Cardiac muscle cell (in vitro differentiated cells and primary cell): ENCODE measurements around the gene TCP11L2. TPM values are rescaled to one million over a fixed set of nuclear protein-coding genes. Genes with fewer than 3 reads are reported as not detected.
A peak's percentile ranks its signal among the peaks of the same experiment; 100 is the strongest.

ENCODE experiments used
- DNase-seq, 2 donors: peaks; one replicate each; pipeline versions ENCODE4 v3.0.0 to v3.0.0-alpha.2; 2010 to 2017; ENCODE audit warnings: low read depth in 1 of 2, low spot score in 1 of 2
- H3K27ac ChIP-seq: fragments of 200-600 bp; sonication (generic); 2 replicates; pipeline ENCODE4 v1.5.1; 2016
- H3K27me3 ChIP-seq: fragments of 200-600 bp; sonication (generic); 2 replicates; pipeline ENCODE4 v1.6.0; 2016; ENCODE audit warnings: control low read depth
- H3K36me3 ChIP-seq: fragments of 200-600 bp; sonication (generic); 2 replicates; pipeline ENCODE4 v1.5.1; 2016; ENCODE audit warnings: control low read depth
- H3K4me1 ChIP-seq: fragments of 200-600 bp; sonication (generic); 2 replicates; pipeline ENCODE4 v1.8.1; 2017; ENCODE audit warnings: low read depth, mild to moderate bottlenecking, mixed run types
- H3K4me3 ChIP-seq: fragments of 200-600 bp; sonication (generic); 2 replicates; pipeline ENCODE4 v1.5.1; 2016; ENCODE audit warnings: mild to moderate bottlenecking
- H3K9me3 ChIP-seq: fragments of 200-600 bp; sonication (generic); 2 replicates; pipeline ENCODE4 v1.5.1; 2017; ENCODE audit warnings: low read depth, mild to moderate bottlenecking, control low read depth
- polyA plus RNA-seq: library from polyadenylated mRNA; unstranded; fragments of >200 nt; fragmentation: Nextera tagmentation; extraction: Ambion mirVana; gene quantifications from 2 replicates; pipeline ENCODE4 v1.2.1, GENCODE V29; 2016
- total RNA-seq: library from RNA; depleted of rRNA; stranded (reverse); fragments of >200 nt; gene quantifications from 2 replicates; pipeline ENCODE4 v1.2.3, GENCODE V29; 2016
- TF ChIP-seq, protein P1 (sequence below): IDR thresholded peaks from 2 replicates; pipeline ENCODE4 v1.5.1; 2012; ENCODE audit warnings: low read depth, mild to moderate bottlenecking, low read length

TCP11L2 gene
- total and polyA plus RNA-seq, 2 experiments from 2014 or later, result 9.0 to 22.1 TPM

GRCh38 chr12:106297075-106297474, 5.5 kb upstream of the TCP11L2 start:
- H3K36me3 ChIP-seq, result no peaks in the 10 kb centered on the region
- no peak for DNase-seq
- no peak overlapping the region for H3K27ac ChIP-seq
- TF ChIP-seq, protein P1, sequence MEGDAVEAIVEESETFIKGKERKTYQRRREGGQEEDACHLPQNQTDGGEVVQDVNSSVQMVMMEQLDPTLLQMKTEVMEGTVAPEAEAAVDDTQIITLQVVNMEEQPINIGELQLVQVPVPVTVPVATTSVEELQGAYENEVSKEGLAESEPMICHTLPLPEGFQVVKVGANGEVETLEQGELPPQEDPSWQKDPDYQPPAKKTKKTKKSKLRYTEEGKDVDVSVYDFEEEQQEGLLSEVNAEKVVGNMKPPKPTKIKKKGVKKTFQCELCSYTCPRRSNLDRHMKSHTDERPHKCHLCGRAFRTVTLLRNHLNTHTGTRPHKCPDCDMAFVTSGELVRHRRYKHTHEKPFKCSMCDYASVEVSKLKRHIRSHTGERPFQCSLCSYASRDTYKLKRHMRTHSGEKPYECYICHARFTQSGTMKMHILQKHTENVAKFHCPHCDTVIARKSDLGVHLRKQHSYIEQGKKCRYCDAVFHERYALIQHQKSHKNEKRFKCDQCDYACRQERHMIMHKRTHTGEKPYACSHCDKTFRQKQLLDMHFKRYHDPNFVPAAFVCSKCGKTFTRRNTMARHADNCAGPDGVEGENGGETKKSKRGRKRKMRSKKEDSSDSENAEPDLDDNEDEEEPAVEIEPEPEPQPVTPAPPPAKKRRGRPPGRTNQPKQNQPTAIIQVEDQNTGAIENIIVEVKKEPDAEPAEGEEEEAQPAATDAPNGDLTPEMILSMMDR, result no peak
- H3K4me1 ChIP-seq, result peaks cover 5% of the 10 kb centered on the region
- H3K9me3 ChIP-seq, result no peaks in the 10 kb centered on the region
- no peaks in the 10 kb centered on the region for H3K27me3 ChIP-seq
- no peak overlapping the region for H3K4me3 ChIP-seq

GRCh38 chr12:106297681-106298080, 4.9 kb upstream of the TCP11L2 start:
- DNase-seq, result no peak
- no peaks in the 10 kb centered on the region for H3K9me3 ChIP-seq

GRCh38 chr12:106299202-106299774, 3.2 kb upstream of the TCP11L2 start:
- Histone ChIP-seq H3K4me1 (peaks cover 12% of the 10 kb centered on the region), H3K36me3 (no peaks in the 10 kb centered on the region), H3K4me3 (no peak overlapping the region), H3K9me3 (no peaks in the 10 kb centered on the region), H3K27ac (peak overlapping the region; percentile 11), H3K27me3 (no peaks in the 10 kb centered on the region)
- peak in 1 of 2 donors; percentile 25 for DNase-seq
- TF ChIP-seq, protein P1, result no peak

More at GRCh38 chr12:106297681-106298080, 4.9 kb upstream of the TCP11L2 start:
- no peaks in the 10 kb centered on the region for H3K36me3 ChIP-seq
- H3K4me1 ChIP-seq, result peaks cover 5% of the 10 kb centered on the region
- H3K27me3 ChIP-seq, result no peaks in the 10 kb centered on the region
- H3K27ac ChIP-seq, result no peak overlapping the region
- H3K4me3 ChIP-seq, result no peak overlapping the region
- TF ChIP-seq, protein P1, result no peak

DNA sequence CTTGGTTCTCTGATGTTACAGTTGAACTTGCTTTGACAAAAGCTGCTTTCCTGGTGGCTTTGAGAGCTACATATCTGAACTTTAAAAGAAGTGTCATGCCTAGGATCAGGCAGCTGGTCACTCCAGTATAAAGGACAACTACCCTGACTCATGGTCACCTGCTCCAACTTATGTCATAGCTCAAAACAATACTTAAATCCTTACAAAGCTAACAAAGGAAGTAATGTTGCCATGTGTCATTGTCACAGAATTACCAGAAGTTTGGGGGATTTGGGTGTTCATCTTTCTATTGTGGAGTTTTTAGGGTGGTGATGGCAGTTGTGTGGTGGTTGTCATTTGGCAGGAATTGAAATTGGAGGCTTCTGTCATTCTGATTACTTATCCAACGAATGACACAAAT, 1.8 kb upstream of the TCP11L2 start:
- H3K4me1 ChIP-seq, result peaks cover 20% of the 10 kb centered on the region
- H3K27ac ChIP-seq, result peak overlapping the region; percentile 58
- H3K36me3 ChIP-seq, result no peaks in the 10 kb centered on the region
- no peak for DNase-seq
- no peaks in the 10 kb centered on the region for H3K27me3 ChIP-seq
- H3K4me3 ChIP-seq, result no peak overlapping the region
- no peaks in the 10 kb centered on the region for H3K9me3 ChIP-seq
- TF ChIP-seq, protein P1, result no peak

GRCh38 chr12:106301241-106301610, 1.3 kb upstream of the TCP11L2 start:
- peak in 1 of 2 donors; percentile 11 for DNase-seq
- TF ChIP-seq, protein P1, result no peak
- Histone ChIP-seq H3K27ac (peak overlapping the region; percentile 69), H3K4me1 (peaks cover 22% of the 10 kb centered on the region), H3K4me3 (no peak overlapping the region), H3K27me3 (no peaks in the 10 kb centered on the region), H3K9me3 (no peaks in the 10 kb centered on the region), H3K36me3 (no peaks in the 10 kb centered on the region)
